ENCODE results near the gene IFNL4.

GRCh38 chr19:39270036-39270871, 21.6 kb upstream of the IFNL4 start:
- TF ChIP-seq, protein P1, sequence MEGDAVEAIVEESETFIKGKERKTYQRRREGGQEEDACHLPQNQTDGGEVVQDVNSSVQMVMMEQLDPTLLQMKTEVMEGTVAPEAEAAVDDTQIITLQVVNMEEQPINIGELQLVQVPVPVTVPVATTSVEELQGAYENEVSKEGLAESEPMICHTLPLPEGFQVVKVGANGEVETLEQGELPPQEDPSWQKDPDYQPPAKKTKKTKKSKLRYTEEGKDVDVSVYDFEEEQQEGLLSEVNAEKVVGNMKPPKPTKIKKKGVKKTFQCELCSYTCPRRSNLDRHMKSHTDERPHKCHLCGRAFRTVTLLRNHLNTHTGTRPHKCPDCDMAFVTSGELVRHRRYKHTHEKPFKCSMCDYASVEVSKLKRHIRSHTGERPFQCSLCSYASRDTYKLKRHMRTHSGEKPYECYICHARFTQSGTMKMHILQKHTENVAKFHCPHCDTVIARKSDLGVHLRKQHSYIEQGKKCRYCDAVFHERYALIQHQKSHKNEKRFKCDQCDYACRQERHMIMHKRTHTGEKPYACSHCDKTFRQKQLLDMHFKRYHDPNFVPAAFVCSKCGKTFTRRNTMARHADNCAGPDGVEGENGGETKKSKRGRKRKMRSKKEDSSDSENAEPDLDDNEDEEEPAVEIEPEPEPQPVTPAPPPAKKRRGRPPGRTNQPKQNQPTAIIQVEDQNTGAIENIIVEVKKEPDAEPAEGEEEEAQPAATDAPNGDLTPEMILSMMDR (IDR thresholded peaks at IDR 0.05; ENCODE audit: insufficient read depth, low read length), result no peak
- TF ChIP-seq REST (IDR thresholded peaks at IDR 0.05; ENCODE audit: insufficient replicate concordance, low read depth) (no peak), POLR2AphosphoS5 (IDR thresholded peaks at IDR 0.05; ENCODE audit: low read depth) (no peak)

All from HL-60 (cell line).